HG03354 (cell line): ENCODE results near the gene KCNG4.

ENCODE experiments used
- ATAC-seq: cut with Tn5 transposase; IDR thresholded peaks from one replicate; pipeline ENCODE4 v1.9.1; 2021; ENCODE audit warnings: mild to moderate bottlenecking; ENCODE audit not compliant: unreplicated experiment, poor library complexity, severe bottlenecking

The KCNG4 gene

GRCh38 chr16:84268291-84269040 lies 28.7 kb upstream of the KCNG4 start:
- no peak for ATAC-seq

GRCh38 chr16:84267380-84267779 lies 27.6 kb upstream of the KCNG4 start:
- ATAC-seq = no peak

DNA sequence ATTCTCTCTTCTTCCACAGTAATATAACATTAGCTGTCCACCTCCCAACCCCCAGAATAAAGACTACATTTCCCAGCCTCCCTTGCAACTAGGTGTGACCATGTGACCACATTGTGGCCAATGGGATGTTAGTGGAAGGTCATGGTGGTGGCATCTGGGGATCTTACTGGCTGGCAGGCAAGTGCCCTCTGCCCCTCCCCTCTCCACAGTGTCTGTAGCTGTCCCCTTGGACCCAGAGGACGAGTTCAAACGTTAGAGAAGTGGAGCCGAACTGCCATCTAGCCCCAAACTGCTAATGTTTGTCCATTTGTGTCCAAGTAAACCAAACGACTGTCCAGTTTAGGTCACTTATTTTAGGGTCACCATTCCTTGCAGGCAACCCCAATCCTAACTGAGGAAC lies 26.6 kb upstream of the KCNG4 start:
- ATAC-seq = no peak

- ATAC-seq = no peak
Observed at GRCh38 chr16:84262939-84263338, 23.1 kb upstream of the KCNG4 start.

DNA sequence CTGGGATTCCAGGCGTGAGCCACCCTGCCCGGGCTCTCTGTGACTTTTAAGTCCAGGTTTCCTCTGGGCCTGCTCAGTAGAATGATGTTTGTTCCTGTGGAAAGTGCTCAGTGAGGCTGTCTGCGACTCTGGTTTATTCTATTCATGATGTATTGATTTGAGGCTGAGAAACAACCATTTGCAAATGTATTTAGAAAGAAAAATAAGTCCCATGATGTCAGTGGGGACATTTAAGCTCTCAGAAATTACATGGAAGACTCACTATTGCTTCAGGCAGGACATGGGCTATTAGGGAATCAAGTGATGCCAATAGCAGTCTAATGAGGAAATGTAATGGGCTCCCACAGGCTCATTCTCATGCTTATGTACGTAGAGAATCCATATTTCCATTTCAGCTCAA lies 22.2 kb upstream of the KCNG4 start:
- ATAC-seq = no peak

GRCh38 chr16:84260766-84261554 lies 21.1 kb upstream of the KCNG4 start:
- no peak for ATAC-seq

GRCh38 chr16:84259691-84260090 lies 19.9 kb upstream of the KCNG4 start:
- no peak for ATAC-seq

DNA sequence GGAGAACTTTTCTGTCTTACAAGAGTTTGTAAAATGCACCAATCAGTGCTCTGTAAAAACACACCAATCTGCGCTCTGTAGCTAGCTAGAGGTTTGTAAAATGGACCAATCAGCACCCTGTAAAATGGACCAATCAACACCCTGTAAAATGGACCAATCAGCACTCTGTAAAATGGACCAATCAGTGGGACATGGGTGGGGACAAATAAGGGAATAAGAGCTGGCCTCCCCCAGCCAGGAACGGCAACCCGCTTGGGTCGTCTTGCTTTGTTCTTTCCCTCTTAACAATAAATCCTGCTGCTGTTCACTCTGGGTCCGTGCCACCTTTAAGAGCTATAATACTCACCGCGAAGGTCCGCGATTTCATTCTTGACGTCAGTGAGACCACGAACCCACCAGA lies 18.5 kb upstream of the KCNG4 start:
- no peak for ATAC-seq

DNA sequence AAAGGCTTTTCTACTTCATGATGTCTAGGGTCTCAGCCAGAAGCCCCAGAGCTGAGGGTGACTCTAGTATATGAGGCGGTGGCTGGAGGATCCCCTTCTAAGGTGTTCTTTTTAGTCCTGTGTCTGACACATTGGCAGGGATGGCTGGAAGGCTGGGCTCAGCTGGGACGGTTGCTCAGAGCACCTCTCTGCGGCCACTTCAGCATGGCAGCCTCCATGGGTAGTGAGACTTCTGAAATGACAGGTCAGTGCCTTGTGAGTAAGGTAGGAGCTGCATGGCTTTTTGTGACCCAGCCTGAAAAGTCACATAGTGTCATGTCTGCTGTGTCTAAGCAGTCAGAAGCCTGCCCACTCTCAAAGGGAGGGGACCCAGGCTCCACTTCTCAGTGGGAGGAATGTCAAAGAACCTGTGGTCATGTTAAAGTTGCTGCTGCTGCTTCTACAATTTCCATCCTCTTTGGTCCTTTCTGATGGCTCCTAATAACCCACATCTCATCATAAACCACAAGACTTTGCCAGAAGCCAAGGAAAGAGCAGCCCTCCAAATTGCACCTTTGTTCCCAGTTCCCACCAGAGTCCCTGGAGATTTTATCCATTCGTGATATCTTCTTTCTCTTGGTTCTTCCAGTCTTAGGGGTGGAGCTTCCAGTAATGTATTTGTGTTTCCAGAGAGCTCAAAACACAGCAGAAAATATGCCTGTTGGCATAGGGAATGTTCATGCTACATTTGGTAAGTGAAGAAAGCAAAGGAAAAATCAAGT lies 15.4 kb upstream of the KCNG4 start:
- no peak for ATAC-seq

DNA sequence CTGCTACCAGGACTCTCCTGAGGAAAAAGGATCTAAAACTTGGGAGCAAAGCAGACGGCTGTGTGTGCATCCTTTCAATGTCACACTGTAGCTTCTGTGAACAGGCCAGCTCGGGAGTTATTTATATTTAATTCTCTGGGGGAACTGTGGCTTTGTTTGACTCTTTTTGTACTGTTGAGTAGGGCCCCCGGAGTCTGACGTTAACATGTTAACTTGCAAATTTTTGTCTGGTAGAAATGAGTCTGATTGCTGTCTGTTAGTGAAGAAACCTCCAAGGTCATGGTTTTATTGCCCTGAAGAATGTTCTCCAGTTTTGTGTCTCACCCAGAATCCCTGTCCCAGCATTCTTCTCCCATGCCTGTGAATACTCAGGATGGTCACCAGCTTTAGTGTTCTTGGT lies 14.2 kb upstream of the KCNG4 start:
- no peak for ATAC-seq

DNA sequence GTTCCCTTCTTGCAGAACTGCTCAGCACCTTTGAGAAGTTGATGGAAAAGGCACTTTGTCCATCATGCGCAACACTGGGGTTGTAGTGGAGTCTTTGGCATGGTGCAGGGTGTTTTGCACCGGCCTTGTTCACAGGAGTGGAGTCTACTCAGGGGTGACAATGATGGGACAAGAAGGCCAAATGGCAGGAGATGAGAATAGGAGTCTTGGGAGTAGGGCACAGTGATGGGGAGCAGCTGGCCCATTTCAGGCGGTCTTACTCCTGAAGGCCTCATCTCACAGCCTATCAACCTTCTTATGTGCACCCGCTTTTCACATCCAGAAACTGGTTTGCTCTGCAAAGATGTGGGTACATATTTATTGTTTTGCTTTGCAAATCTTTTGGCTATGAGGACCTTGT lies 13.4 kb upstream of the KCNG4 start:
- no peak for ATAC-seq

DNA sequence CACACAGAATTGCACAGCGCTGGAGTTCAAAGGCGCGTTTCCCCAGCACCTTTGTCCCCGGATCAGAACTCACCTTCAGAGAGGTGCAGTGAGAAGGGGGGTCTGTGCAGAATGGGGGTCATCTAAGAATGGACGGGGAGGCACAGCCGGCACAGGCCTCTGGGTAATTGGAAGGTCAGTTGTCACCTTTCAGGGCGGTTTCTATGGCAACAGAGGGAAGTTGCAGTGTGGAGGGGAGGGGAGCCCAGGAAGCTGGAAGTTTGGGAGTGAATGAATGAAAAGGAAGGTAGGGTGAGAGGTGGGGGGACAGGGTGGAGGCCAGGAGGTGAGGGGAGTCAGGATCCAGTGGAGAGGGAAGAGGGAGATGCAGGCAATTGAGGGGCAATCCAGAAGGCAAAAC lies 12.4 kb upstream of the KCNG4 start:
- no peak for ATAC-seq

DNA sequence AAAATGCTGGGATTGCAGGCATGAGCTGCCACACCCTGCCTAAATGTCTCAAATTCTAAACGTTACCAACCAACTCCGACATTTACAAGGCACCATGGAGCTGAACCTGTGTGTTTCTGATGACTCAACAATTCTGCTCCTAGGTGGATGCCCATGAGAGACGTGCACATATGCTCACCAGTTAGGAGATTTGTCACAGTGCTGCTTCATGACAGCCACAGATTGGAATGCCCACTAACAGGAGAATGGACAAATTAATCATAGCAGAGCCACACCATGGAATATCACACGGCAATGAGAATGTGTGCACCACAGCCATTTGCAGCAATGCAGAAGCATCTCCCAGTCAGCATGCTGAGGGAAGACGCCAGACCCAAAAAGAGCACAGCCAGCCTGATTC lies 8.0 kb upstream of the KCNG4 start:
- no peak for ATAC-seq

- ATAC-seq = no peak
Observed at GRCh38 chr16:84247331-84247730, 7.5 kb upstream of the KCNG4 start.

DNA sequence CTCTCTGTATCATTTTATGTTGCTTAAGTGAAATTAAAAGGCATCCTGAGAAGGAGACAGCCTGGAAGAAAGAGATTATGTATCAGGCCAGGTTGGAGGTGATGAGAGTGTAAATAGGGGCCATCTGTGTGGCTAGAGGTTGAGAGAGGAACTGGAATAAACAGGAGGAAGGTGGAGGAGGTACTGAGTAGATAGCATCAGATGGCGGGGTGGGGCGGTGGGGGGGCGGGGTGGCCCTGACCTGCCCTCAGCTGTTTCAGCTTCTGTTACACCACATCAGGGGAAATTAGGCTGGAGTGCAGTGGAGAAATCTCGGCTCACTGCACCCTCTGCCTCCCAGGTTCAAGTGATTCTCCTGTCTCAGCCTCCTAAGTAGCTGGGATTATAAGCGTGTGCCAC lies 6.9 kb upstream of the KCNG4 start:
- no peak for ATAC-seq

GRCh38 chr16:84245956-84246678 lies 6.3 kb upstream of the KCNG4 start:
- no peak for ATAC-seq

DNA sequence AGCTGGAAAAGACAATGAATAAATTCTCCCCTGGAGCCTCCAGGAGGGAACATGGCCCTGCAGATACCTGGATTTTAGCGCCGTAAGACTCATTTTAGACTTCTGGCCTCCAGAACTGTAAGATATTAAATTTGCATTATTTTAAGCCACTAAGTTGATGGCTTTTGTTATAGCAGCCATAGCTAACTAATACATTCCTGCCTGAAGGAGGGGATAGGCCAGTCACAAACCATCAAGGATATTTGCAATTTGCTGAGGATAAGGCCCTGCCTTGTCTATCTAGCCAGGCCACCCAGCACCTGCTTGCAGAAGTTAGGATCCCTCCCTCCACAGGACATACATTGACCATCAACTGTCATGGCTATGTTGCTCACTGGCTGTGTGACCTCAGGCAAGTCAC lies 4.9 kb upstream of the KCNG4 start:
- no peak for ATAC-seq

- no peak for ATAC-seq
Observed at GRCh38 chr16:84243732-84244131, 3.9 kb upstream of the KCNG4 start.

GRCh38 chr16:84242839-84243238 lies 3.0 kb upstream of the KCNG4 start:
- ATAC-seq = no peak

DNA sequence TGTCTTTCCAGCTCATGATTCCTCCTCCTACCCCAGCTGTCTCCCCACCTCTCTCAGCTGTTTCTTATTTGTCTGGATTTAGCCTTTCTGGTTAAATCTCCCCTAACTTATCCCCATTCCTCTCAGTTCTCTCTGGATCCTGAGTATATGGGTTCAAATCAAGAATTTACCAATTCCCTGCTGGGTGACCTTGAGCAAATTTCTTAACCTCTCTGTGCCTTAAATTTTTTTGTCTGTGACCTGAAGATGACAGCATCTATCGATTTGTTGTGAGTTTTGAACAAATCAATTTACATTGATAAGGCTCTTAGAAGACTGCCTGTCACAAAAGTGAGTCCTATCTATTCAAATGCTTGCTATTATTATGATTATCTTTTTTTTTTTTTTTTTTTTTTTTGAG lies 2.0 kb upstream of the KCNG4 start:
- ATAC-seq = no peak
